ENCODE data around the gene RGS9.

Gene RGS9

GRCh38 chr17:65184235-65184959, 47.2 kb downstream of the RGS9 start:
- Histone ChIP-seq H3K9me3 (ENCODE audit: control insufficient read depth in 2 of 2, low read length in 2 of 2) (no peaks in the 10 kb centered on the region), H3K4me3 (ENCODE audit: low read length in 2 of 2) (no peak overlapping the region), H3K27me3 (ENCODE audit: control insufficient read depth in 1 of 2, insufficient read depth in 2 of 2, low read length in 2 of 2) (no peaks in the 10 kb centered on the region), H3K27ac (ENCODE audit: low read length) (no peak overlapping the region), H3K4me1 (ENCODE audit: control insufficient read depth, insufficient read depth, low read length) (peaks cover 14% of the 10 kb centered on the region), H3K36me3 (ENCODE audit: control insufficient read depth in 2 of 2, insufficient read depth in 2 of 2, low read length in 2 of 2) (no peaks in the 10 kb centered on the region), H3K9ac (ENCODE audit: low read length in 2 of 2) (no peak overlapping the region)

- Histone ChIP-seq H3K27ac (ENCODE audit: low read length) (no peak overlapping the region), H3K9ac (ENCODE audit: low read length in 2 of 2) (no peak overlapping the region), H3K4me1 (ENCODE audit: control insufficient read depth, insufficient read depth, low read length) (peaks cover 10% of the 10 kb centered on the region), H3K9me3 (ENCODE audit: control insufficient read depth in 2 of 2, low read length in 2 of 2) (no peaks in the 10 kb centered on the region), H3K27me3 (ENCODE audit: control insufficient read depth in 1 of 2, insufficient read depth in 2 of 2, low read length in 2 of 2) (no peaks in the 10 kb centered on the region), H3K4me3 (ENCODE audit: low read length in 2 of 2) (no peak overlapping the region), H3K36me3 (ENCODE audit: control insufficient read depth in 2 of 2, insufficient read depth in 2 of 2, low read length in 2 of 2) (no peaks in the 10 kb centered on the region)
These were observed 47.9 kb downstream of the RGS9 start for GRCh38 chr17:65185062-65185461.

- Histone ChIP-seq H3K4me3 (ENCODE audit: low read length in 2 of 2) (no peak overlapping the region), H3K9ac (ENCODE audit: low read length in 2 of 2) (no peak overlapping the region), H3K9me3 (ENCODE audit: control insufficient read depth in 2 of 2, low read length in 2 of 2) (no peaks in the 10 kb centered on the region), H3K27me3 (ENCODE audit: control insufficient read depth in 1 of 2, insufficient read depth in 2 of 2, low read length in 2 of 2) (no peaks in the 10 kb centered on the region), H3K4me1 (ENCODE audit: control insufficient read depth, insufficient read depth, low read length) (peaks cover 10% of the 10 kb centered on the region), H3K27ac (ENCODE audit: low read length) (no peak overlapping the region), H3K36me3 (ENCODE audit: control insufficient read depth in 2 of 2, insufficient read depth in 2 of 2, low read length in 2 of 2) (peaks cover 0 to 2% of the 10 kb centered on the region in 2 donors)
These were observed 48.7 kb downstream of the RGS9 start for GRCh38 chr17:65185668-65186382.

GRCh38 chr17:65190467-65191097, 53.4 kb downstream of the RGS9 start:
- Histone ChIP-seq H3K4me3 (ENCODE audit: low read length in 2 of 2) (no peak overlapping the region), H3K9me3 (ENCODE audit: control insufficient read depth in 2 of 2, low read length in 2 of 2) (no peaks in the 10 kb centered on the region), H3K36me3 (ENCODE audit: control insufficient read depth in 2 of 2, insufficient read depth in 2 of 2, low read length in 2 of 2) (peaks cover 0 to 5% of the 10 kb centered on the region in 2 donors), H3K27me3 (ENCODE audit: control insufficient read depth in 1 of 2, insufficient read depth in 2 of 2, low read length in 2 of 2) (no peaks in the 10 kb centered on the region), H3K27ac (ENCODE audit: low read length) (no peak overlapping the region), H3K9ac (ENCODE audit: low read length in 2 of 2) (no peak overlapping the region), H3K4me1 (ENCODE audit: control insufficient read depth, insufficient read depth, low read length) (peaks cover 2% of the 10 kb centered on the region)

GRCh38 chr17:65191811-65192740, 54.9 kb downstream of the RGS9 start:
- no peaks in the 10 kb centered on the region for H3K9me3 ChIP-seq (ENCODE audit: control insufficient read depth in 2 of 2, low read length in 2 of 2)
- H3K27me3 ChIP-seq (ENCODE audit: control insufficient read depth in 1 of 2, insufficient read depth in 2 of 2, low read length in 2 of 2), result no peaks in the 10 kb centered on the region
- peaks cover 0 to 5% of the 10 kb centered on the region in 2 donors for H3K36me3 ChIP-seq (ENCODE audit: control insufficient read depth in 2 of 2, insufficient read depth in 2 of 2, low read length in 2 of 2)

GRCh38 chr17:65193305-65193704, 56.1 kb downstream of the RGS9 start:
- no peaks in the 10 kb centered on the region for H3K4me1 ChIP-seq (ENCODE audit: control insufficient read depth, insufficient read depth, low read length)
- no peaks in the 10 kb centered on the region for H3K9me3 ChIP-seq (ENCODE audit: control insufficient read depth in 2 of 2, low read length in 2 of 2)
- no peaks in the 10 kb centered on the region for H3K27me3 ChIP-seq (ENCODE audit: control insufficient read depth in 1 of 2, insufficient read depth in 2 of 2, low read length in 2 of 2)
- H3K36me3 ChIP-seq (ENCODE audit: control insufficient read depth in 2 of 2, insufficient read depth in 2 of 2, low read length in 2 of 2), result peaks cover 0 to 5% of the 10 kb centered on the region in 2 donors
- no peak overlapping the region for H3K9ac ChIP-seq (ENCODE audit: low read length in 2 of 2)
- no peak overlapping the region for H3K27ac ChIP-seq (ENCODE audit: low read length)
- no peak overlapping the region for H3K4me3 ChIP-seq (ENCODE audit: low read length in 2 of 2)

More at GRCh38 chr17:65191811-65192740, 54.9 kb downstream of the RGS9 start:
- H3K4me1 ChIP-seq (ENCODE audit: control insufficient read depth, insufficient read depth, low read length), result no peaks in the 10 kb centered on the region
- no peak overlapping the region for H3K4me3 ChIP-seq (ENCODE audit: low read length in 2 of 2)
- H3K9ac ChIP-seq (ENCODE audit: low read length in 2 of 2), result no peak overlapping the region
- no peak overlapping the region for H3K27ac ChIP-seq (ENCODE audit: low read length)

- H3K27me3 ChIP-seq (ENCODE audit: control insufficient read depth in 1 of 2, insufficient read depth in 2 of 2, low read length in 2 of 2), result no peaks in the 10 kb centered on the region
- no peaks in the 10 kb centered on the region for H3K4me1 ChIP-seq (ENCODE audit: control insufficient read depth, insufficient read depth, low read length)
- no peak overlapping the region for H3K27ac ChIP-seq (ENCODE audit: low read length)
- peaks cover 0 to 5% of the 10 kb centered on the region in 2 donors for H3K36me3 ChIP-seq (ENCODE audit: control insufficient read depth in 2 of 2, insufficient read depth in 2 of 2, low read length in 2 of 2)
- no peak overlapping the region for H3K9ac ChIP-seq (ENCODE audit: low read length in 2 of 2)
- no peaks in the 10 kb centered on the region for H3K9me3 ChIP-seq (ENCODE audit: control insufficient read depth in 2 of 2, low read length in 2 of 2)
- H3K4me3 ChIP-seq (ENCODE audit: low read length in 2 of 2), result no peak overlapping the region
These were observed 56.6 kb downstream of the RGS9 start for GRCh38 chr17:65193716-65194293.

GRCh38 chr17:65194670-65195334, 57.6 kb downstream of the RGS9 start:
- Histone ChIP-seq H3K9me3 (ENCODE audit: control insufficient read depth in 2 of 2, low read length in 2 of 2) (no peaks in the 10 kb centered on the region), H3K4me3 (ENCODE audit: low read length in 2 of 2) (no peak overlapping the region), H3K4me1 (ENCODE audit: control insufficient read depth, insufficient read depth, low read length) (no peaks in the 10 kb centered on the region), H3K27ac (ENCODE audit: low read length) (no peak overlapping the region), H3K27me3 (ENCODE audit: control insufficient read depth in 1 of 2, insufficient read depth in 2 of 2, low read length in 2 of 2) (no peaks in the 10 kb centered on the region), H3K9ac (ENCODE audit: low read length in 2 of 2) (no peak overlapping the region), H3K36me3 (ENCODE audit: control insufficient read depth in 2 of 2, insufficient read depth in 2 of 2, low read length in 2 of 2) (peaks cover 0 to 5% of the 10 kb centered on the region in 2 donors)

GRCh38 chr17:65195716-65196115, 58.5 kb downstream of the RGS9 start:
- no peaks in the 10 kb centered on the region for H3K27me3 ChIP-seq (ENCODE audit: control insufficient read depth in 1 of 2, insufficient read depth in 2 of 2, low read length in 2 of 2)
- H3K27ac ChIP-seq (ENCODE audit: low read length), result no peak overlapping the region
- peaks cover 0 to 3% of the 10 kb centered on the region in 2 donors for H3K36me3 ChIP-seq (ENCODE audit: control insufficient read depth in 2 of 2, insufficient read depth in 2 of 2, low read length in 2 of 2)
- H3K9me3 ChIP-seq (ENCODE audit: control insufficient read depth in 2 of 2, low read length in 2 of 2), result no peaks in the 10 kb centered on the region
- H3K9ac ChIP-seq (ENCODE audit: low read length in 2 of 2), result no peak overlapping the region
- no peaks in the 10 kb centered on the region for H3K4me1 ChIP-seq (ENCODE audit: control insufficient read depth, insufficient read depth, low read length)
- no peak overlapping the region for H3K4me3 ChIP-seq (ENCODE audit: low read length in 2 of 2)

Data from stomach smooth muscle (tissue), 2 donors.